Measurements from ENCODE around the gene SLC25A38.

The SLC25A38 gene

DNA sequence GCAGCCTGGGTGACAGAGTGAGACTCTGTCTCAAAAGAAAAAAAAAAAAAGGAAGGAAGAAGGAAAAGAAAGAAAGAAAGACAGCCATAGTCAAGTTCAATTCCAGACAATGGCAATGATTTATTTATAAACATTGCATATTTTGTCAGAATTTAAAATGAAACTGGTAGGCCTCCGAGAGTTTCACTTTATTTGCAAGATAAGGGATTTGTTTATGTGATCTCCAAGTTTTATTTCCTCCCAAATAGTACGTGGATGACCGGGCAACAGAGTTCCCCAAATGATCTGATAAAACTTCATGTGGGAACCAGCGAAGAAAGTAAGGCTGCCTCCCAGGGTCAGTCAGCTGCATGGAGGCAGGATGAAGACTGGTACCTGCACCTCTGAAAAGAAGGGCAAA lies 55.7 kb downstream of the SLC25A38 start:
- no peak for DNase-seq

- DNase-seq = no peak
Observed at GRCh38 chr3:39440316-39440715, 57.1 kb downstream of the SLC25A38 start.

GRCh38 chr3:39443530-39443929 lies 60.4 kb downstream of the SLC25A38 start:
- no peak for DNase-seq

- no peak for DNase-seq
Observed at GRCh38 chr3:39445927-39446326, 62.8 kb downstream of the SLC25A38 start.

- no peak for DNase-seq
Observed at GRCh38 chr3:39446444-39446843, 63.3 kb downstream of the SLC25A38 start.

Measured in activated CD8-positive, alpha-beta memory T cell treated with anti-CD3 and anti-CD28 coated beads, Interleukin-2, amount 50 U/mL, for 4 hours (primary cell).